GM12878 (cell line): ENCODE data around the gene PPCS. TPM values are rescaled to one million over a fixed set of nuclear protein-coding genes. Genes with fewer than 3 reads are reported as not detected.
A peak's percentile ranks its signal among the peaks of the same experiment; 100 is the strongest.

ENCODE experiments used
- ATAC-seq: fragments of 200-7000 bp; cut with Tn5 transposase; 3 replicates; pipeline ENCODE4 v1.9.1; 2020; ENCODE audit warnings: mild to moderate bottlenecking, moderate library complexity
- Bru-seq: library from RNA; stranded (reverse); fragments of 400-500 nt; gene quantifications from one replicate; lab custom pipeline; 2021; lab: Mats Ljungman, UMichigan
- BruChase-seq, 2 experiments: library from RNA; stranded (reverse); fragments of 400-500 nt; gene quantifications; one replicate each; lab custom pipeline; 2021; lab: Mats Ljungman, UMichigan
- BruUV-seq: library from RNA; stranded (reverse); fragments of 400-500 nt; replicated peaks from 2 replicates; lab custom pipeline; 2021; lab: Mats Ljungman, UMichigan
- CTCF ChIA-PET: fragments of 300-600 bp; sonication (Branson Sonifier 250); formaldehyde crosslinking; extraction: SDS; loops from one replicate; lab custom pipeline; 2021; ENCODE audit warnings: inconsistent platforms; lab: Yijun Ruan, JAX
- POLR2A ChIA-PET: fragments of 350-600 bp; formaldehyde crosslinking; extraction: SDS; loops from one replicate; lab custom pipeline; 2021; ENCODE audit warnings: inconsistent platforms; lab: Charles Lee
- RAD21 ChIA-PET: fragments of 300-600 bp; sonication (Branson Sonifier 250); formaldehyde crosslinking; loops from one replicate; lab custom pipeline; 2023; ENCODE audit warnings: antibody characterized with exemption; ENCODE audit not compliant: unreplicated experiment; lab: Charles Lee
- SMC1A ChIA-PET: fragments of 300-600 bp; sonication (Branson Sonifier 250); formaldehyde crosslinking; loops from one replicate; lab custom pipeline; 2023; ENCODE audit not compliant: unreplicated experiment, uncharacterized antibody; lab: Charles Lee
- DNase-seq: peaks from one replicate; pipeline ENCODE4 v3.0.0-alpha.2; 2011; ENCODE audit warnings: low read depth, low spot score
- FAIRE-seq: peaks from 3 replicates; lab custom pipeline; 2011; peaks lifted over from hg19 to GRCh38; lab: Jason Lieb, UNC
- H2AFZ ChIP-seq: 2 replicates; pipeline ENCODE4 v1.6.0; 2011; ENCODE audit warnings: low read depth, low read length, control low read depth; ENCODE audit not compliant: control insufficient read depth
- H3K27ac ChIP-seq: 2 replicates; pipeline ENCODE4 v1.5.1; 2011; ENCODE audit warnings: control low read depth; ENCODE audit not compliant: control insufficient read depth, insufficient read depth
- H3K27me3 ChIP-seq, 2 experiments: replicated peaks in 1 of 2; 2 replicates each; pipeline versions ENCODE4 v1.6.0 to v1.6.1; 2011; ENCODE audit warnings: low read length in 1 of 2; ENCODE audit not compliant: control insufficient read depth in 2 of 2, insufficient read depth in 2 of 2
- H3K36me3 ChIP-seq, 2 experiments: 2 replicates each; pipeline ENCODE4 v1.5.1; 2011; ENCODE audit warnings: low read length in 1 of 2; ENCODE audit not compliant: control insufficient read depth in 2 of 2, insufficient read depth in 2 of 2
- H3K4me1 ChIP-seq: 2 replicates; pipeline ENCODE4 v1.6.1; 2011; ENCODE audit warnings: mild to moderate bottlenecking, low read length, moderate library complexity, mixed read lengths; ENCODE audit not compliant: control insufficient read depth, insufficient read depth
- H3K4me2 ChIP-seq: 2 replicates; pipeline ENCODE4 v1.6.0; 2011; ENCODE audit warnings: control low read depth; ENCODE audit not compliant: control insufficient read depth, insufficient read depth
- H3K4me3 ChIP-seq: fragments of 200-600 bp; sonication (generic); 2 replicates; pipeline ENCODE4 v1.5.1; 2016
- H3K79me2 ChIP-seq: 2 replicates; pipeline ENCODE4 v1.6.0; 2011; ENCODE audit warnings: low read length; ENCODE audit not compliant: control insufficient read depth, insufficient read depth
- H3K9ac ChIP-seq: 2 replicates; pipeline ENCODE4 v1.8.0; 2011; ENCODE audit warnings: low read length, control low read depth, mixed read lengths; ENCODE audit not compliant: control insufficient read depth, insufficient read depth
- H3K9me3 ChIP-seq: replicated peaks from 3 replicates; pipeline ENCODE4 v1.5.1; 2011; ENCODE audit warnings: mild to moderate bottlenecking, low read length; ENCODE audit not compliant: control insufficient read depth, insufficient read depth
- H4K20me1 ChIP-seq: 2 replicates; pipeline ENCODE4 v1.6.0; 2011; ENCODE audit not compliant: control insufficient read depth, insufficient read depth
- BCL11A ChIP-seq: IDR thresholded peaks from 2 replicates; pipeline ENCODE4 v1.6.1; 2011; ENCODE audit warnings: low read depth, low read length
- CTCF ChIP-seq, 3 experiments: IDR thresholded peaks in 2 of 3; conservative IDR thresholded peaks in 1 of 3; 2 replicates each; pipeline ENCODE4 v1.5.1; 2011; ENCODE audit warnings: low read depth in 3 of 3, low read length in 3 of 3, mild to moderate bottlenecking in 3 of 3, control low read depth in 2 of 3, moderate library complexity in 2 of 3, inconsistent platforms in 1 of 3, mixed read lengths in 1 of 3; ENCODE audit not compliant: control insufficient read depth in 2 of 3, insufficient read depth in 1 of 3; ENCODE audit errors: extremely low read depth in 1 of 3
- DPF2 ChIP-seq: fragments of 450-650 bp; IDR thresholded peaks from 2 replicates; pipeline ENCODE4 v1.6.1; 2017; ENCODE audit warnings: mild to moderate bottlenecking
- FOXK2 ChIP-seq: fragments of 450-650 bp; IDR thresholded peaks from 2 replicates; pipeline ENCODE4 v1.6.1; 2017; ENCODE audit warnings: mild to moderate bottlenecking, moderate library complexity
- LARP7 ChIP-seq: fragments of 450-650 bp; IDR thresholded peaks from 2 replicates; pipeline ENCODE4 v1.6.1; 2017; ENCODE audit warnings: mild to moderate bottlenecking
- NR2F1 ChIP-seq: fragments of 450-650 bp; conservative IDR thresholded peaks from 2 replicates; pipeline ENCODE4 v1.6.1; 2017; ENCODE audit warnings: mild to moderate bottlenecking
- PRDM15 ChIP-seq: fragments of 450-650 bp; formaldehyde crosslinking; IDR thresholded peaks from 2 replicates; pipeline ENCODE4 v1.4.0; 2020; ENCODE audit warnings: mild to moderate bottlenecking, moderate library complexity
- RB1 ChIP-seq: fragments of 450-650 bp; formaldehyde crosslinking; IDR thresholded peaks from 2 replicates; pipeline ENCODE4 v1.6.1; 2017; ENCODE audit warnings: mild to moderate bottlenecking, borderline replicate concordance
- ZNF207 ChIP-seq: fragments of 450-650 bp; IDR thresholded peaks from 2 replicates; pipeline ENCODE4 v1.6.1; 2014; ENCODE audit warnings: antibody characterized with exemption, mild to moderate bottlenecking, borderline replicate concordance
- WGBS: methylation state at CpG from one replicate; pipeline ENCODE4 v1.1.6; 2016; ENCODE audit warnings: low lambda C conversion rate; ENCODE audit not compliant: insufficient replicate concordance, insufficient coverage; ENCODE audit errors: missing lambda C conversion rate; 5-methylcytosine and 5-hydroxymethylcytosine counted together
- in situ Hi-C: fragments of 300-500 bp; cut with MboI; formaldehyde crosslinking; loops from 9 replicates; pipeline ENCODE4 v1.14.3; 2018; ENCODE audit warnings: mixed read lengths
- intact Hi-C: fragments of 100-400 bp; cut with micrococcal nuclease; formaldehyde crosslinking; loops from one replicate; pipeline ENCODE4 v1.14.2; 2022; ENCODE audit not compliant: unreplicated experiment
- long read RNA-seq, 2 experiments: library from polyadenylated mRNA; unstranded; transcript quantifications; one replicate each; pipeline ENCODE4 v2.0.0, GENCODE V29; 2019 to 2020
- polyA minus RNA-seq, 3 experiments: library from RNA; depleted of rRNA, polyadenylated mRNA; stranded (reverse); fragments of >200 nt; gene quantifications; 2 replicates each; pipeline ENCODE4 v1.2.3, GENCODE V29; 2011
- polyA plus RNA-seq, 11 experiments: library from polyadenylated mRNA; depleted of rRNA in 4 of 11; unstranded in 6 of 11; stranded (reverse) in 5 of 11; fragments of >200 nt; fragmentation: Nextera tagmentation in 4 of 11; fragmentation: Illumina TruSeq in 1 of 11; extraction: Ambion mirVana in 4 of 11; extraction: Trizol in 1 of 11; gene quantifications; 1 replicate in 1 of 11; 2 replicates in 10 of 11; pipeline versions ENCODE4 v1.2.1 to v1.2.3, GENCODE V29; 2011 to 2016; ENCODE audit warnings: inconsistent platforms in 2 of 11, missing spikeins in 2 of 11, low read depth in 1 of 11
- total RNA-seq, 4 experiments: library from RNA; depleted of rRNA in 3 of 4; stranded (reverse); fragments of >200 nt in 3 of 4; fragmentation: Illumina TruSeq in 1 of 4; extraction: Trizol in 1 of 4; gene quantifications; 2 replicates each; pipeline versions ENCODE4 v1.2.1 to v1.2.3, GENCODE V29; 2013 to 2021
- TF ChIP-seq, protein P1 (sequence below): IDR thresholded peaks from 2 replicates; pipeline ENCODE4 v1.6.1; 2012; ENCODE audit warnings: low read length, inconsistent platforms

The PPCS gene
- 32.1 and 32.7 TPM in 2 replicates for total RNA-seq (2013; cell fraction: nucleolus; rRNA removed)
- total RNA-seq (2014; rRNA removed) (35.6 and 49.2 TPM in 2 replicates), total RNA-seq (2014; rRNA removed; fragmentation: Illumina TruSeq; extraction: Trizol) (44.7 and 46.6 TPM in 2 replicates), total RNA-seq (2021) (42.6 and 44.8 TPM in 2 replicates), polyA plus RNA-seq (2011; rRNA removed) (37.4 and 56.9 TPM in 2 replicates), polyA plus RNA-seq (2014; fragmentation: Illumina TruSeq; extraction: Trizol) (44.1 and 57.2 TPM in 2 replicates), polyA plus RNA-seq (2014; fragmentation: Nextera tagmentation; extraction: Ambion mirVana) (10 to 100 TPM; 57.1 to 63.2 TPM), polyA plus RNA-seq (2014; rRNA removed) (41.0 and 58.2 TPM in 2 replicates), polyA plus RNA-seq (2016; fragmentation: Nextera tagmentation; extraction: Ambion mirVana) (10 to 100 TPM; 74.4 to 79.4 TPM), polyA minus RNA-seq (2011; rRNA and poly(A)+ RNA removed) (10.9 and 19.0 TPM in 2 replicates), Bru-seq, nascent RNA (percentile 95 among the genes with signal in this experiment), BruChase-seq, experiment 1, labeled RNA remaining after a 6-hour chase (percentile 84 among the genes with signal in this experiment), BruChase-seq, experiment 2, labeled RNA remaining after a 2-hour chase (percentile 90 among the genes with signal in this experiment)
- 25.2 TPM for polyA plus RNA-seq (2011; ENCODE audit: low read depth)
- polyA plus RNA-seq (2011; cell fraction: cytosol; rRNA removed), result 46.5 and 72.2 TPM in 2 replicates
- 34.2 and 44.9 TPM in 2 replicates for polyA plus RNA-seq (2011; cell fraction: nucleus; rRNA removed)
- 46.6 and 47.6 TPM in 2 replicates for polyA plus RNA-seq (2012)
- 10.5 and 11.9 TPM in 2 replicates for polyA minus RNA-seq (2011; cell fraction: cytosol; rRNA and poly(A)+ RNA removed)
- 24.3 and 31.7 TPM in 2 replicates for polyA minus RNA-seq (2011; cell fraction: nucleus; rRNA and poly(A)+ RNA removed)
- long read RNA-seq, experiment 1, transcript PPCS-203 (3 exons, 1,431 nt), result major isoform, 24 of 29 reads
- long read RNA-seq, experiment 1, partial matches to known transcripts, result 0 of 29 reads
- long read RNA-seq, experiment 1, other reads (novel, unspliced or antisense), result 4 of 29 reads
- long read RNA-seq, experiment 2, transcript PPCS-203 (3 exons, 1,431 nt), result major isoform, 74 of 126 reads
- long read RNA-seq, experiment 2, transcript PPCS-201 (3 exons, 984 nt), result minor isoform, 24 of 126 reads
- long read RNA-seq, experiment 2, partial matches to known transcripts, result 0 of 126 reads
- long read RNA-seq, experiment 2, other reads (novel, unspliced or antisense), result 20 of 126 reads

GRCh38 chr1:42456010-42456753 lies at the start of gene PPCS, which contains the start of gene ZMYND12:
TSS of gene PPCS (plus strand) at chr1:42456543. CDS start at chr1:42456566, 23 bp downstream.
TSS of gene ZMYND12 (minus strand) at chr1:42456022. CDS start at chr1:42455997, 25 bp downstream.
- no peaks in the 10 kb centered on the region for H3K27me3 ChIP-seq
- H3K27ac ChIP-seq, result peak within 1 kb of the TSS; percentile 82
- TSS peak; percentile 92 for BruUV-seq
- SMC1A ChIA-PET, result interaction anchor here (1.1 kb wide), 1 partner anchor 10 kb away, joined by 4 read pairs; no protein-coding TSS in a partner anchor
- H3K36me3 ChIP-seq, result peaks cover 0 to 8% of the 10 kb centered on the region in 2 experiments; a peak in 1 of 4 replicates
- H3K9me3 ChIP-seq, result no peaks in the 10 kb centered on the region
- FAIRE-seq (peak; percentile 93), ATAC-seq (peak; percentile 95), DNase-seq (peak; percentile 83)
- WGBS, result under 1% methylated on average over 58 of the region's 66 CpGs
- H2AFZ ChIP-seq, result peak within 1 kb of the TSS; percentile 99
- H3K4me1 ChIP-seq, result peaks cover 5% of the 10 kb centered on the region
- peak within 1 kb of the TSS; percentile 86 for H3K9ac ChIP-seq
- no peaks in the 10 kb centered on the region for H4K20me1 ChIP-seq
- CTCF ChIA-PET, result no interaction called here
- peak within 1 kb of the TSS; percentile 93 for H3K4me2 ChIP-seq
- peak within 1 kb of the TSS; percentile 92 for H3K4me3 ChIP-seq
- intact Hi-C loops, result loop anchor here (5.0 kb wide), 1 partner anchor 114 kb away; no protein-coding TSS in a partner anchor
- in situ Hi-C loops, result no loop called here
- POLR2A ChIA-PET, result interaction anchor here (1.0 kb wide), 2 partner anchors 311 to 316 kb away, joined by 3 to 4 read pairs; partner anchors contain the start of genes C1orf50 and P3H1
- RAD21 ChIA-PET, result interaction anchor here (1.2 kb wide), 1 partner anchor 13 kb away, joined by 4 read pairs; no protein-coding TSS in a partner anchor
- peaks cover 22% of the 10 kb centered on the region for H3K79me2 ChIP-seq
- TF ChIP-seq DPF2, result 0 out of 2 replicates have a peak, but pooled peaks have one; percentile 50
- TF ChIP-seq, protein P1, sequence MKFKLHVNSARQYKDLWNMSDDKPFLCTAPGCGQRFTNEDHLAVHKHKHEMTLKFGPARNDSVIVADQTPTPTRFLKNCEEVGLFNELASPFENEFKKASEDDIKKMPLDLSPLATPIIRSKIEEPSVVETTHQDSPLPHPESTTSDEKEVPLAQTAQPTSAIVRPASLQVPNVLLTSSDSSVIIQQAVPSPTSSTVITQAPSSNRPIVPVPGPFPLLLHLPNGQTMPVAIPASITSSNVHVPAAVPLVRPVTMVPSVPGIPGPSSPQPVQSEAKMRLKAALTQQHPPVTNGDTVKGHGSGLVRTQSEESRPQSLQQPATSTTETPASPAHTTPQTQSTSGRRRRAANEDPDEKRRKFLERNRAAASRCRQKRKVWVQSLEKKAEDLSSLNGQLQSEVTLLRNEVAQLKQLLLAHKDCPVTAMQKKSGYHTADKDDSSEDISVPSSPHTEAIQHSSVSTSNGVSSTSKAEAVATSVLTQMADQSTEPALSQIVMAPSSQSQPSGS, result no peak
- TF ChIP-seq RB1, result peak; percentile 40; the same call in 1 of the 2 replicates
- 0 out of 2 replicates have a peak, but pooled peaks have one; percentile 9 for TF ChIP-seq BCL11A
- TF ChIP-seq FOXK2, result no peak
- peak; percentile 81 for TF ChIP-seq PRDM15 (CRISPR knock-in tag)
- TF ChIP-seq LARP7, result peak; percentile 95
- peak; percentile 85 for TF ChIP-seq NR2F1
- 0 out of 6 replicates have a peak, but pooled peaks of 1 of the 3 experiments have one; percentile 5 for TF ChIP-seq CTCF (IDR thresholded peaks at IDR 0.05 in 2 of 3, conservative IDR thresholded peaks at IDR 0.05 in 1 of 3; ENCODE audit: control insufficient read depth in 2 of 3, extremely low read depth in 1 of 3, insufficient read depth in 1 of 3, low read depth in 3 of 3, low read length in 3 of 3)
- TF ChIP-seq ZNF207, result peak; percentile 63; the same call in 1 of the 2 replicates
